IMR-90 (cell line): ENCODE measurements around the gene PFKL.

ENCODE experiments used
- CHD1 ChIP-seq: IDR thresholded peaks from 2 replicates; pipeline ENCODE4 v1.6.1; 2012; ENCODE audit warnings: low read depth, low read length, improper control_type of control experiment
- CTCF ChIP-seq: conservative IDR thresholded peaks from 2 replicates; pipeline ENCODE4 v1.5.1; 2012; ENCODE audit warnings: mild to moderate bottlenecking, low read depth, low read length, improper control_type of control experiment
- NFE2L2 ChIP-seq: fragments of 150-350 bp; IDR thresholded peaks from 2 replicates; pipeline ENCODE4 v1.6.1; 2016; ENCODE audit warnings: low read depth, mild to moderate bottlenecking, low read length

DNA sequence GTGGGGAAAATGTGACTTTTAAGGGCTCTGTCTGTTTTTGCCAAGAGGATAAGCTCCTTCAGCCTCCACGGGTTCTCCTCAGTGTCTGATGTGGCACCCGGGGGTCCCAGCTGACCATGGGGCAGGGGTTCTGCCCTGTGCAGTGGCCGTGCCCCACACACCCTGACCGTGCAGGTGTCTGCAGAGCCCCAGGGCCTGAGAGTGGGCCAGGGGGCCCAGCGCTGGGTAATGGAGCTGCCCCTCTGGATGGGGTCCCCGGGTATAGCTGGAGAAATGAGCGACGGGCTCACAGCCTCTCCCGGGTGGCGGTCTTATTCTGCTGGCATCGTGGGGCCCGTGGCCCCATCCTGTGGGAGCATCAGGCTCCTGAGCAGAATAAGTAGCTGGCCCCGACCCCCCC, 2.9 kb upstream of the PFKL start:
- TF ChIP-seq CTCF (no peak), NFE2L2 (no peak), CHD1 (no peak)
